HG03460 (cell line): Measurements from ENCODE around the gene NCK2.

ENCODE experiments used
- ATAC-seq: cut with Tn5 transposase; IDR thresholded peaks from one replicate; pipeline ENCODE4 v1.9.1; 2021; ENCODE audit not compliant: unreplicated experiment

Gene NCK2

DNA sequence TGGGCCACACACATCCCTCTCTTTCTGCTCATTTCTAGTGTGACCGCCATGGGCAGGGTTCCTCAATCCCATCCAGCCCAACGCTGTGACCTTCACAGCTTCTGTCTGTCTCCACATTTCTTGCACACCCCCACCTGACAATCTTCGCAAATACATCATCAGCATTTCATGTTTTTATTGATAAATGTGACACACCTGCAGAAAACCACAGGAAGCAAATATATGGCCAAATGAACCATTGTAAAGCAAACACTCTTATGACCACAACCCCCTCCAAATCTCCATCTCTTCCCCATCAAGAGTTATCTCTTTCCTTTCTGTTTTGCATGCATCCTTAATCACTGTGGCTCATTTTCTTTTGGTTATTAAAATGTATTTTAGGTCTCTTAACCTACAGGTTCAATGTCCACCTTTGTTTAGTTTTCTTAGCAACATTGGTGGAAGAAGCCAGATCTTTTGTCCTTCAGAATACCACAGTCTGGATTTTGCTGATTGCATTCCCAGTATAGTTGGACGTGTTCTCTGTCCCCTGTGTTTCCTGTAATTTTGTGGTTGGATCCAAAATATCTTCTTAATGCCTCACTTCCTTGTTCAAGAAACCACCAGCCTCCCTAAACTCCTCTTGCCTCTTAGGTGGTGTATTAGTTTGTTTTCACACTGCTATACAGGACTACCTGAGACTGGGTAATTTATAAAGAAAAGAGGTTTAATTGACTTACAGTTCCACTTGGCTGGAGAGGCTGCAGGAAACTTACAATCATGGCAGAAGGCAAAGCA, 9.8 kb upstream of the NCK2 start:
- no peak for ATAC-seq

DNA sequence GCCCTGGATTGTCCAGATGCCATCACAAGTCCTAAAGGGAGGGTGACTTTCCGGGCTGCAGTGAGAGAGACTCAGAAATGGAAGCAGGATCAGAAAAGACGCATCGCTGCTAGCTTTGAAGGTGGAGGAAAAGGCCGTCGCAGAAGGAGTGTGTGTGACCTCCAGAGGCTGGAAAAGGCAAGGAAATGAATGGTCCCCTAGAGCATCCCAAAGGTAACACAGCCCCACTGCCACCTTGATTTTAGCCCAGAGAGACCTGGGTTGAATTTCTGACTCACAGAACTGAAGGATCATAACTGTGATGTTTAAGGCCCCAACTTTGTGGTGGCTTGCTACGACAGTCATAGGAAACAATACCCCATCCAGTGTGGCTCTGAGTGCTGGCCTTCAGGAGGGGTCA, 8.6 kb upstream of the NCK2 start:
- ATAC-seq = no peak

DNA sequence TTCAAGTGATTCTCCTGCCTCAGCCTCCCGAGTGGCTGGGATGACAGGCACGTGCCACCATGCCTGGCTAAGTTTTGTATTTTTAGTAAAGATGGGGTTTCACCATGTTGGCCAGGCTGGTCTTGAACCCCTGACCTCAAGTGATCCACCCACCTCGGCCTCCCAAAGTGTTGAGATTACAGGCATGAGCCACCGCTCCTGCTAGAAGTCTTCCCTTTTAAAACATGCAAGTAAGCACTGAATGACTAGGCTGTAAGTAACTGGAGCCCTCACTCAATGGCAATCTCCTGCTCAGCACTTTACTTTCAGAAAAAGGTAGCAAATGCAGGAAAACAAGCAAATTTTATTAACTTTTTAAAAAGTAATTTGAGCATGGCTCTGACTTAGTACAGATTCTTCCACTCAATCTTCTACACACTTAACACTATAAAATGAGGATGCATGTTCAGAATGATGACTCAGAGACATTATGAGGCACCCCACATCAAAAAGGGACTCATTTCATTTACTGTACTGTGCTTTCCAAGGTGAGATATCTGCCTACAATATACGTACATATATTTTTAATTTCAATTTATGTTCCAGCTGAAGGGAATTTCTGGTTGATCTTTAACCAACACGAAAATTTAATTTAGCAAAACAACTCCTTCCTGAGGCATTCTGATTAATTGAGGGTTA, 6.6 kb upstream of the NCK2 start:
- ATAC-seq = no peak

DNA sequence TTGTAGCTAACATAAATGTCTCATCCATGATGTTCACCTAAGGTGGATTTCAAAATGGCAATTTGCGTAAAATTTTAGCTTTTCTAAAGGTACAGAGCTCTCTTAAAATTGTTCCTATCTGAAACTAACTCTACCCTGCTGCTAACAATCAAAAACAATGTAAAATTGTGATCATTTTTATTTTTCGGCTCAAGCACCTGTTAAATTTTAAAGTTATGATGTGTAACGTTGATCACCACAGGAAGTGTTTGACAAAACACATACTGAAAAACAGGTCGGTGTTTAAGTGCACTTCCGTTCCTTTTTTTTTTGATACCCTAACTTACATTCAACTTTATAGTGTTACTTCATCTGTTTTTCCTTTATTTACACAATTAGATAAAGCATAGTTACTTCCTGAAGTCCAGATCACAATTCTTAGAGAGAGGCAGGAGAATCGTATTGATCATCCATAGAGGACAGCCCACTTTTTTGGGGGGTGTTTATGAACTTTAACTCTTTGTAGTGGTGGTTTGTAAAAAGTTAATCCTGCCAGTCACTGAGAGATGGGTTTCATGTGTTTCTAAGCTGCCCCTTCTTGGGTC, 6.0 kb upstream of the NCK2 start:
- ATAC-seq = no peak

DNA sequence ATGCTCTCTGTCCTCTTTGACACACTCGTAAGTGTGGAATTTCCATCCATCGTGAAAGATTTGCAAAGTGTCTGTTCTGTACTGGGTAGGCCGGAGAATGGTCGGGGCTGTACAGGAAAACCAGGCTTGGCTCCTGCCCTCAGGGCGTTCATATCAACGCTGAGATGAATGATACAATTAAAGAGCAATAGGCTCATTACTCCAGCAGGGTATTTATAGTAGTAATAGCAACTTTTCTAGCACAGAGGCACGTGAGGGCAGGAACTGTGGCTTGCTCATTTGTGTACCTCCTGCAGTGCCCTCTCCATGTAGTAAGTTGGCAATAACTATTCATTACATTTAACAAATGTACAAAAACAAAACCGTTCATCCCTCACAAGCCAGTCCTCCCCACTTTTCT, 5.3 kb upstream of the NCK2 start:
- ATAC-seq = no peak

DNA sequence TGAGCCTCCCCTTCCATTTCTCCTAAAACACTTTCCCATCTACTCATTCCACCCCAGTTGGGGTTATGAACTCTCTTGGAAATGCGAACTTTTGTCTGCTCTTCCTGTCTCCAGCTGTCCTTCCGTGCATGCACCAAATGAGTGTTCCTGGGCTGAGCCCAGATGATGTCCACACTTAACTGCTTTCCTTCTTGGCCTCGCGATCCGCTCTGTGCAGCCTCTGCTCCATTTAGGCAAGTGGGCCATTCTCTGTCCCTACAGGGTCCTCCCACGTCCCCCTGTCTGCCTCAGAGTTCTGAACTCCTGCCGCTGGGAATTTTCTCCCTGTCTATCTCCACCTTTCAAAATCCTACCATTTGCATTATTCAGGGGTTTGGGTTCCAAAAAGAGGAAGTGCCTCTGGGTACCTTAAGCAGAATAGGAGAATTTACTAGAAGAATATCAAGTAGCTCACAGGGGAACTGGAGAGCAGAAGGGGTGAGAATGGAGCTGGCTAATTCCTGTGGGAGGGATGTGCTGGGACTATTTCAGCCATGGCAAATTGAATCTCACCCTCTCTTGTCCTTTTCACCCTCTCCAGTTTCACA, 4.7 kb upstream of the NCK2 start:
- ATAC-seq = no peak

DNA sequence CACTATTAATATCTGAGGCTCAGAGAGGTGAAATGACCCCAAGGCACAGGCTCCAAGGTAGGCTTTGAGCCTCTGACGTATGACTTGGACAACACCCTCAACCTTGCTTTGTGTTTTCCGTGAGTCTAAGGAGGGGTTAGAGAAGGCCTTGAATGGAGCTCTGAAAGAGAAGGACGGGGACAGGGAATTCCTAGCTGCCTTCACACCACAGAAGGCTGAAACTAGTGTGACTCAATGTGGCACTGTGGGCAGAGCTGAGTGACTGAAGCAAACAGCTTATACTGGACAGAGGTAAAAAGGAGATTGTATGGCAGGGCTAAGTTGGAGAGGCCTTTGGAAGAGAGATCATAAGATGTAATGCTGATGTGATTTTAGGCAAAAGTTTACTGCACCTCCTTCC, 3.5 kb upstream of the NCK2 start:
- no peak for ATAC-seq

DNA sequence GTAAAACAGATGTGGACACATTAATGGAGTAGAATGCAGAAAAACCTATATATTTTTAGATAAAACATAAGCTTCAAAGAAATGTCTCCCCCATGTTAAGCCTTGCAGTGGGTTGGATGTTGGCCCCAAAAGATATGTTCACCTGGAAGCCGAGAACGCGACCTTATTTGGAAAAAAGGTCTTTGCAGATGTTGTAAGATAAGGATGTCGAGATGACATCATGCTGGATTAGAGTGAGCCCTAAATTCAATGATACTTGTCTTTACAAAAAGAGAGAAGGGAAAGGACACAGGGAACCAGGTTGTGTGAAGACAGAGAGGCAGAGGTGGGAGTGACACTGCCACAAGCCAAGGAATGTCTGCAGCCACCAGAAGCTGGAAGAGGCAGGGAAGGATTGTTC, 3.1 kb upstream of the NCK2 start:
- no peak for ATAC-seq

DNA sequence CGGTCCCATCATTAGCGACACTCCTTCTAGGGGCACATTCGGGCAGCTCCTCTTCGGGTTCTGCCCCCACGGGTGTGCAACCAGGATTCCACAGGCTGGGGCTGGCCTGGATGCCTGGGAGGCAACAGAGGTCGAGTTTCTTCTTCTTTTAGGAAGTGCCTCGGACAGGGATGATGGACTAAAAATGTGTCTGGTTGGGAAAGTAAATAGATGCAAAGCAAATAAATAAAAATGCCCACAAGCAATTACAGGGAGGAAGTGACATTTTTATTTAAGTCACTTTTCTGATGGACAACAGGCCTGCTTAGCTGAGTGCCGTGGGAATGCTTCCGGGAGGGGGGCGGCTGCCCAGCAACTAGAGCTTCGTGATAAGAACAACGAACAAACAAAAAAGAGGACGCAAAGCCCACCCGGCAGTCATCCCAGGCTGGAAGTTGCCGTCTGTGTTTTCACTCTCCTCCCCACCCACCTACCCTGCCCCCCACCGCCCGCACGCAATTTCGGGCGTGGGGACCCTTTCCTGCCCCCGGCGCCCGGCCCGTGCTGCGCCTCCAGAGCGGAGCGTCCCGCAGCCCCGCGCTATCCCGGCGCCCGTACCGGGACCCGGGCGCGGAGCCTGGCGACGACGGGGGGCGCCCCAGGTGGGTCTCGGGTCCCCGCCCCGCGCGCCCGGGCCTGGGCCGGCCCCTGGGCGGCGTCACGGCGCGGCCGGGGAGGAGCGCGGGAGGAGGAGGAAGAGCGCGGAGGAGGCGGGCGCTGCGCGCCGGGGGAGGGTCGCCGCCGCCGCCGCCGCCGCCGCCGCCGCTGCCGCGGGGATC, 412 bp upstream of the NCK2 start:
- peak; percentile 61 for ATAC-seq

DNA sequence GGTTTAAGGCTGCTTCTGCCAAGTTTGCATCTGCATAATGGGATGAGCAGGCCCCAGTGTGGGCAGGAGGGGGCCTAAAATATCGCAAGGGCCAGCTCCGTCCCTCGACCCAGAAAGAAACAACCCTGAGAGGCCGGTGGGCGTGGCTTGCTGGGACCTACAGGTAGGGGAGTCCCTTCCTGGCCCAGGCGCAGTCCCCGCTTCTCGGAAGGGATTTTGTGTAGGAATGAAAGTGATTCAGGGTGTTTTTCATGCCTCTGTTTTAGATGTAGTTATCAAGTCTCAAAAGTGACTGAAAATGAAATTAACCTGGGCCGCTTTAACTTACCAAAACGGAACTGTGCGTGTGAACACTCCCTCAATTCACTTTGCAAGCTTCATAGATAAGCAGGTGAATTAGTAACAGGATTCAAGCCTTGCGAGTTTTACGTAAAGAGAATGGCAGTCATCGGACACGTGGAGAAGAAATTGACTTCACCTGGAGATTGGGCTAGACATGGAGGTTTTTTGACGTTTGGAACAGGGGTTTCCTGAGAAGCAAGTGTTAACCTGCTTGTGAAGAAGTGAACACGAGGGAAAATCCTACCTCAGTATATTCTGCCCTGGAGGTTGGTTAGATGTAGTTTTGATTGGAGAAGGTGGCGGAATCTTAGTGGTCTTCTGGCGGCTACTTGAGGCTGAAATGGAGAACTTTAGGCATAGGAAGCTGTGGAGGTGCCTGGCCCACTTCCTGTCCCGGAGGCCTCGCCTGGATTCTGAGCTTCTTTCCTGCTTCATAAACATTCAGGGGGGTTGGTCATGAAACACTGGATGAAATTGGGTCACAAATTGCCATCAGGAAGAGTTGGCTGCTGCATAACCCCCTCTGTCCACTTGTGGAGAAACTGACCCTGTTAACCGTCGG, 1.7 kb downstream of the NCK2 start:
- peak; percentile 55 for ATAC-seq

DNA sequence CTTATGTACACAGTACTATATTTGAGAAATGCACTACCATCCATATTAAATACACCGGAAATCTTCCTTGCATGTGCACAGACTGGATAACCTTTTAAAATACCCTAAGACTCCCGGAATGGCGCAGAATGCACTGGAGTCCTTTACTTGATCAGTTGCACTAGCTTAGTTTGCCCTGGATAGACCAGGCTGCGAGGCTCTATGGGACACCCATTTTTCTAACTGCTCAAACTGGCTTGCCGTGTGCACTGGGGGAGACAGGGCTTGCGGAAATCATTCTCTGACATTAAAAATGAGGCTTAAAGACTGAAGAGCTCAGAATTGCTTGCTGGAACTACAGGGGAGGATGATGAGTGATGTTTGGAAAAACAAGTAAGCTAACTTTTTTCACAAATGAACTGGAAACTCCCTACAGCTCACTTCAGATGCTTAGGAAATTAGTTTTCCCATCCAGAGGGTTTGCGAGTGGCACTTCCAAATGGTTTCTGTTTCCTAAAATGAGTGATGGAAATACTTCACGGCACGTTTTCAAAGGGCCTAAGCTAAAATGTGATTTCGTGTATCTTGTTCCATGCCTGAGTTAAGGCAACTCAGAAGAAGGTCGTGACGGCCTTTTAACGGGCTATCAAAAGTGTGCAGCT, 2.7 kb downstream of the NCK2 start:
- ATAC-seq = no peak

DNA sequence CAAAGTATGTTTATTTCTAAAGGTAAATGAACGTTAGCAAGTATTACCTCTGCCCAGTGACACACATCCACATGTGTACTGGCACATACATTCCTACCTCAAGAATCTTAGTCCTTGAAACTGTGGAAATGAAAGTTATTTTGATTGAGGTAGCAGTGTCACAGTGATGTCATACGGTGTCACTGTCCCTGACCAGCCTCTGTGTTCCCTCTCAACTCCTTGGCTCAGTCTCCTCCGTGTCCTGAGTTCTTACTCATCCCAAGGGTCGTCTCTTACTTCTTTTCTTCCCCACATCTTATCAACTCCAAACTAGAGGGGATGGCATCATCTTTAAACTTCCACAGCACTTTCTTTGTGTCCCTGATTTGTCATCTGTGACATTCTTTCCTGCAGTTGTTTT, 3.3 kb downstream of the NCK2 start:
- ATAC-seq = no peak

DNA sequence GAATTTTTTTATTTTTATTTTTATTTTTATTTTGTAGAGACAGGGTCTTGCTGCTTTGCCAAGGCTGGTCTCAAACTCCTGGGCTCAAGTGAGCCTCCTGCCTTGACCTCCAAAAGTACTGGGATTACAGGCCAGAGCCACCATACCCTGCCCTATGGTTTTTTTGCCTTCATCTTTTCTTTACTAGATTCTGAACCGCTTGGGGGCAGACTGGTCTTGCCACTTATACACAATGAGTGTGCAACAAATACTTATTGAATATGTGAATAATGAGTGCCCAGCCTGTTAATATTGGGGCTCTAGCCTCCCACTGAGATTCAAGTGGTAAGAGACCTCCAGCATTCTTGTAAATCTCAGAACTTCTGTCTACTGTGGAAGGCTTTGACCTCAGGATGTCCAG, 3.9 kb downstream of the NCK2 start:
- ATAC-seq = no peak

DNA sequence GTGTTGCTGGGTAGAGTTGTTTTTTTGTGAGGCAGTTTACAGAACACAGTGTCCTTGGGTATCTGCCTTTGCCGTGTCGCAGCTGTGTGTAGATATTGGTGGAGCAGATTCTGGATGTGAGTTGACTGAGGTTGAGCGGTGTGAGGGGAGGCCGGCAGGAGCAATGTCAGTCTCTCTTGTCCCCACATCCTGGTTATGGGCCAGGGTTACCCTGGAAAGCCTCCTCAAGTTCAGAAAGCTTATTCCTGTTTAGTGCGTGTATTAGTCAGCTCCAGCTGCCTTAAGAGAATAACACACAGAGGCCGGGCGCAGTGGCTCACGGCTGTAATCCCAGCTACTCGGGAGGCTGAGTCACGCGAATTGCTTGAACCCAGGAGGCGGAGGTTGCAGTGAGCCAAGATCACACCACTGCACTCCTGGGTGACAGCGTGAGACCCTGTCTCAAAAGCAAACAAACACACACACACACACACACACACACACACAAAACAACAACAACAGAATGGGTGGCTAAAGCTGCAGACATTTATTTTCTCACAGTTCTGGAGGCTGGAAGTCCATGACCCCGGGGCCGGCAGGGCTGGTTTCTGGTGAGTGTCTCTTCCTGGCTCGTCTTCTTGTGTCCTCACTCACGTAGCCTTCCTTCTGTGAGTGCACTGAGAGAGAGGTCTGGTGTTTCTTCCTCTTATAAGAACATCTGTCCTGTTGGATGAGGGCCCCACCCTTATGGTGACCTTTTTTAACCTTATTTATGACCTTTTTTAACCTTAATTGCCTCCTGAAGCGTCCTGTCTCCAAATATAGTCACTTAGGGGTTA, 5.1 kb downstream of the NCK2 start:
- no peak for ATAC-seq

DNA sequence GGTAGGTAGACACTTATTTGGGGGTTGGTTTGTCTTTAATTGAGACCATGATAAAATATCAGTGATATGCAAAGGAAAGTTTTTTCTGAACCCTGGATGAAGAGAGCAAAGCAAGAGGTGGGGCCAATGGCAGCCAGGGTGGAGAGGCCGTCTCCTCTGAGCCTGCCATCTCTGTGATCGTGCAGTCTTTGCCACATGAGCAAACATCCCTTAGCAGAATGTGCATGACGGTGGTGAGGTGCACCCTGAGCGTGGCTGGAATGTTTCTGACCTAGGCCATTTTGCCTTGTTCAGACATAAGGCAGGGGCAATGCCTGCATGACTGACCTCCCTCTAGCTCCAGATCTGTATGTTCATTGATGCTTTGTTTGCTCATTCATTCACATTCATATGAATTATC, 6.0 kb downstream of the NCK2 start:
- no peak for ATAC-seq

DNA sequence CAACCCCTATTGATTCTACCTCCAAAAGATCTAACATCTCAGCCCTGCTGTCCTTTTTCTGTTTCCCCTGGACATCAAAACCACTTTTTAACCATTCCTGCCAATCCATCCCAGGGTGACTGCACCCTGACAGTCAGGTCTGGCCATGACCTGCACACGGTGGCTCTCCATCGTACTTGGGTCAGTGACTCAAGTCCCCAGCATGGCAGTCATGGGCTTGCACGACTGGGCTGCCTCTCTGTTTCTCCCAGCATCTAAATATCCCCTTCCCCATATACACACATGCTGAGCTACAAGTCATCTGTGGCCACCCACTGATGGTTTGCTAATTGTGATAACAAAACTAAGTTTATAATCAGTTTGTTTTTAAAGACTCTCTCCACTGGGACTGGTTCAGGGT, 6.6 kb downstream of the NCK2 start:
- no peak for ATAC-seq

DNA sequence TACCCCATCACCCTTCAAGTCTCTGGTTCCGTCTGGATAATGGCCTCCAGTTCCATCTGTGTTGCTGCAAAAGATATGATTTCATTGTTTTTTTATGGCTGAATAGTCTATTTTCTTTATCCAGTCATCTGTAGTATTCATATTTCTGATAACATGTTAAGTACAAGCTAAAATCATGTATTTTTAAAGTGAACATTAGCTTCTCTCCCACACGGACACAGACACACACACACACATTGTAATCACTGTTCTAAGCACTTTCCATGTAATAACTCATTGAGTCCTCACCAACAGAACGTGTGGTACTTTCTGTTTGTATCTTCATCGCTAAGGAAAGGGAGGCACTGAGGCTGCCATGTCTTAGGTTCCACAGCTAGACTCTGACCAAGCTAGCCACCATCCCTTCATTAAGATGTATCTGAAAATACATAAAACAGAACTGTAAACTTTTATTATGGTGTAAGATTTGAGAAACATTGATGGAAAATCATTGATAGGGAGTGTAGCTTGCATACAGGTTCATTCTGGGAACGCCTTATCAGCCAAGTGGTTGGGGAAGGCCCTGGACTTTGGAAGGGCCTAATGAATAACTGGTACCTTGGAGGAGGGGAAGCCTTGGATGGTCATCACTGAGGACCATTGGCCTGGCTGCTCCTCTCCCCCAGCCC, 8.1 kb downstream of the NCK2 start:
- ATAC-seq = no peak

DNA sequence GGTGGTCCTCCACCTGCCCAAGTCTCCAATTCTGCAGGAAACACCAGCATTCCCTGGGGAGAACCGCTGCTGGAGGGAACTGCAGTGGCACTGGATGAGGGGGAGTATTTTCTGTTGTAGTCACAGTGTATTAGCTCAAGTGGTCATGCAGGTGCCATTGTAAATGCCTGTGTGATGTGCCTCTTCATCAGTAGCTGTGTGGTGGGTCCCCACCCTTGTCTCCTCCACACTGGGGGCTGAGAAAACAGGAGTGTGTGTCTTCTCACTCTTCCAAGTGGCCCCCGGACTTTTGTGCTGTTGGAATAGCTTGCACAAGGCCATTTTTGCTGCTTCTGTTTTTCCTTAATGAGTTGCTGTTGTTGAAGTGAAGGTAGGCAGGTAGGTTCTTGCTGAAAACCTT, 8.7 kb downstream of the NCK2 start:
- no peak for ATAC-seq
